Amniotic stem cell (primary cell): ENCODE results near the gene FAAP20.

Experiments
- DNase-seq: peaks from one replicate; lab custom pipeline; 2025; lab: John Stamatoyannopoulos, UW

The FAAP20 gene, protein sequence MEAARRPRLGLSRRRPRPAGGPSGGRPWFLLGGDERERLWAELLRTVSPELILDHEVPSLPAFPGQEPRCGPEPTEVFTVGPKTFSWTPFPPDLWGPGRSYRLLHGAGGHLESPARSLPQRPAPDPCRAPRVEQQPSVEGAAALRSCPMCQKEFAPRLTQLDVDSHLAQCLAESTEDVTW

DNA sequence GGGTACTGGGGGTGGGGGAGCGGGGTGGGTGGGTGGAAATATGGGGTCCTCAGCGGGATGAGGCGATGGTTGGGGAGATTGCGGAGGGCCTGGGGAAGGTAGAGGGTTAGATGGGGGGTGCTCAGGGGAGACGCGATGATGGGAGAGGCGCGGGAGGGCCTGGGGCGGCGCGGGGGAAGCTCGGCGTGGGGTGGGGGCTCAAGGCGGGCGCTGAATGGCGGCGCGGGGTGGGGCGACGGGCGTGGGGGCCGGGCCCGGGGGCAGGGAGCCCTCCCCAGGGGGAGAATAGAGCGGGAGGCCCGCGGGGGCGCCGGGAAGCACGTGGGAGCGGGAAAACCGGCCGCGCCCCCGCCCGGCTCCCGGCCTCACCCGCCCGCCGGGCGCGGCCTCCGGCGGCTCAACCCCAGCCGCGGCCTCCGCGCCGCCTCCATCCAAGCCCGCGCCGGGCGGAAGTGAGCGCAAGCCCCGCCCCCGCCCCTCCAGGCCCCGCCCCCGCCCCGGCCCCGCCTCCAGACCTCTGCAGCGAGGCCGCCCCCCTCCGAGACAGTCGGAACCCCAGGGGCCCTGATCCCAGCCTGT lies at the start of gene FAAP20:
Gene FAAP20, minus strand, starts transcription at position 454 of the 579 bp plus-strand sequence. Its CDS starts 23 bp downstream, at position 431.
- peak; percentile 48 for DNase-seq

DNA sequence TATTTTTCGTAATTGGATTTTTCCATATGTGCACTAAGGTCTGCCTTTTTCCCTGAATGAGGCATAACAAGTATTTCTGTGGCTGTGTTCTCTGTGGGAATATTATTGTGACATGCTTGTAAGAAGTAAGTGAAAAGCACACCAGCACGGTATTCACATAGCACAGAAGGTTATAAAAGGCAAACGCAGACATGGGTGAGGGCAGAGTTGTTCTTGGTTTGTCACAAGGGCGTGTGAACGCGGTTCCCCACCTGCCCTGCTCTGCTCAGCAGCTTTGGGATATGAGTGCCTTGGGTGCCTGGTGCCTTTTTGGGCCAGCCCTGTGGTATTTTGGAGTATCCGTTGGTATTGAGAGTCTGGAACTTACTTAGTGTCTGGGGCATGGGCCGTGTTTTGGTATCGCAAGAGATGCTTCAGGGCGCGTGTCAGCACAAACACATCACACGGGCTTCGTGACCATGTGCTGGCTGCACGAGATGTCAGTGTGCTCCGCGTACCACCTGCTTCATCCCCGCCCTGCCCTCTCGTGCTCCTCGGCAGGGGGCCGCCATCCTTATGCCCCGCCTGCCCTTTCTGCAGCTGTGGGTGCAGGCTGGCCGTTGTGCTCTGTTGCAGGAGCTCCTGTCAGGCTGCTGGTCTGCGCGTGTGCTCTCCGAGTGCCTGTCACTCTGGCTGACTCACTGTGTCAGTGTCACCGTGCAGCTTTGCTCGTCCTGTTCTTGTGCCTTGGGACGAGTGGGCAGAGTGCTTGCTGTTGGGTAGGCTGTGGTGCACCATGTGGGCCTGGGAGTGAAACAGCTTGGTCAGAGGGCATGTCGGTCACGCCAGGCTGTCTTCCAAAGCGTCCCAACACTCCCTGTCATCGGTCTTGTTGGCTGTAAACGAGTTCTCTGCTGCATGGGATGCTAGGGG lies 48.5 kb upstream of the FAAP20 start:
- no peak for DNase-seq

DNA sequence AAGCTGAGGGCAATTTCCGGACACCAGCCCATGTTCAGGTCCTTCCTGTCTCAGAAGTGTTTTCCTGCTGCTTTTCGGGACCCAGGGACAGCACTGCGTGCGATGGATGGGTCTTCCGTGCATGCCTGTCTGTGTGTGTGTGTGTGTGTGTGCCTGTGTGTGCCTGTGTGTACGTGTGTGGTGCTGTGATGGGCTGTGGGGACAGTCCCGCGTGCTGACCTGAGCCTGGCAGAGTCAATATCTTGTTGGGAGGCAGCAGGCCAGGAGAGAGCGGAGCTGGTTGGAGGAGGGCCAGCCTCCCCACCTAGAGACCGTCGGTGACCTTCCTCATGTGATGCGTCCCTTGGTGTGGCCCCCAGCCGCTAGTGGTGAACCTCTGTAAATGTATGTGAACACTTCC lies 47.2 kb upstream of the FAAP20 start:
- no peak for DNase-seq

DNA sequence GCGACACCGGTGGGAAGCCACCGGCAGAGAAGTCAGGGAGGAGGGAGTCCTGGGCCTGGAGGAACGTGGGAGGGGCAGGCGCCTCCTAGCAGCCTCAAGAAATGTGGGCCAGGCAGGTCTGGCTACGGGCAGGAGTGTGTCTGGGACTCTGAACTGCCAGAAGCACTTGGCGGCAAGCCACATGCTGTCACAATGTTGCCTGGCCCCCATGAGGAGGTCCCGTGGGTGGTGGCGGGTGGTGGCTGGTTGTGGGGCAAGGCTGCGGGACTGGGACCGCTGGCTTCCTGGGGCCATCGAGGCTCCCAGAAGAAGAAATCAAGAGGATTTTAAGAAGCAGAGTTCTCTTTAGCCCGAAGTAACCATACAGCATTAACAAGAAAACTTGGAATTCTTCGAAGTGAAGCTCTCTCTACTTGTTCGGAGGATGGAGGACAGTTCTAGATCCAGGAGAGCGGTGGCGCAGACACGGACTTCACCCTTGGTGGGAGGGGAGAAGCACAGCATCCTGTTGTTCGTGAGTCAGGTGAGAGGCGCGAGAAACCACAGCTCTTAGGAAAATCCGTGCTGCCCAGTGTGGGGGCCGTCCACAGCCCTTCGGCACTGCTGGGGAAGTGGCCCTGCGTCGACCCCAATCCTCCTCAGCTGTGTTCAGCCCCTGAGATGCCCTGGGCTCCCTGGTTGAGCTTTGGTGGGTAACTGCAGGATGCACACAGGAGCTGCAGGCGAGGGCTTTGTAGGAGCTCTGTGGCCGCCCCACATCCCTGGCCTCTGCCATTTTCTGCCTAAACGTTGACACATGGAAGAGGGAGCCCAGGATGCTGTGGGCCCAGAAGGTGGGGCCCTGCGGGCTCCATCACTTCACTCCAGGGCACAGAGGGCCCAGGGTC lies 45.9 kb upstream of the FAAP20 start:
- DNase-seq: no peak

DNA sequence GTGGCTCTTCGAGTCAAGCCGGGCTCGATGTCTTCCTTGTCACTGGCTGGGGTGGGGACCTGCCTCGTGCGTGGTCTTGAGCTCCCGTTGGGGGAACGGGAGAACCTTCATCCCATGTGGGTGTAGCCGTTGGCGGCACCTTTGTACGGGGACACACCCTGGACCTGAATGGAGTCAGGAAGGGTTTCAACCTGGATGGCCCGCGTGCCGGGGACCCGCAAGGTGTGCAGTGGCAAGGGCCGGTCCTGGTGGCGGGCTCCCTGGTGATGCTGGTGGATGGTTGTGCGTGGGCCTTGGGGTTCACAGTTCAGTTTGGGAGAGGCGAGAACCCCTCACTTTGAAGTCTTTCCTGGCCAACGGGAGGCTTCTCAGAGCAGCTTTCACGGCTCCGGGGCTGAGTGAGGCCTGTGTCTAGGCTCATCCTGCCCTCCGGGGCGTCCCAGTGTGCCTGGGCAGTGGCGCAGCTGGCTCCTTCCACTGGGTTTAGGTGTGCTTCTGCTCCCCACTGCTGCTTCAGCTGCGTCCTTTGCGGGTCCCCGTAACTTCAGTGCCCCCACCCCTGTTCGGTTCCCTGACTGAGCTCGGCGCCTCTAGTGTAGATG lies 44.9 kb upstream of the FAAP20 start:
- no peak for DNase-seq

DNA sequence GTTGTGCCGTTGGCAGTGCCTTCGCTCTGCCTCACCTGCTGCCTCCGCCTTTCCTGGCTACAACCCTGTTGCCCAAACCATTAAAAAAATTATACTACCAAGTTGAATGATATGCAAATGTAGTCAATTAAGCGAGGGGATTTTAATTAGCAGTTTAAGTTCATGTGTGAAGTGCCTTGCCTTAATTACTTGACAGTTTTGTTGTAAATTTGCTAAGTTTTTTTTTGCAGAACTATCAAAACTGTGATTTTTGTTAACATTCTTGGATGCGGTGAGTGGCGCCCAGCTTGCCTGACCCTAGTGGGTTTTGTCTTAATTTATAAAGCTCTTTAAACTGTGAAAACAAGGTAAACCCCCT lies 44.4 kb upstream of the FAAP20 start:
- DNase-seq: no peak

DNA sequence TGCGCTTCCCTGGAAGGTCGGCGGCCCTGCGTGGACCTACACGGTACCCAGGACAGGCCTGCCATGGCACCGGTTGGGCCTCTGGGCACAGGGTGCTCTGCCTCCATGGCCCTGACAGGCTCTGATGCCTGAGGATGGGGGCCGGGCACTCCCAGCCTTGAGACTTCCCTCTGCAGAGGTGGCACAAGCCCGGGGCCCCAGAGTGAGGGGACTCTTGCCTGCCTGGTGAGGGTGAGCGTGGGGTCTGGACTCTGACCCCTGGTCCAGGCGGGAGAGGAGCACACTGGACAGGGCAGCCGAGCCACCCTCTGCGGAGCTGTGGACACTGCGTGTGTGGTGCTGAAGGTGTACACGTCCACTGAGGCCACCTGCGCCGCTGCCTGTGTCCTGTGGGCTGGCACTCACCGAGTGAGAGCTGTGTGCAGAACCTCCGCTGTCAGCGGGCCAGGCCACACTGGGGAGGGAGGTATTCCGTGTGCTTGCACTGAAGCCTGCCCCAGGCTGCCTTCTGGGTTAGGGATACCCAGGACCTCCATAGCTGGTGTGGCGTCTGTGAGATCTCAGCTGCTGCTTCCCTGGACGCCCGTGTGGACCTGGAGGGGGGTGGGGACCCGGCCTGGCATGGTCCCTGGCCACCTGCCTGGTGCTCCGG lies 43.9 kb upstream of the FAAP20 start:
- DNase-seq: no peak

DNA sequence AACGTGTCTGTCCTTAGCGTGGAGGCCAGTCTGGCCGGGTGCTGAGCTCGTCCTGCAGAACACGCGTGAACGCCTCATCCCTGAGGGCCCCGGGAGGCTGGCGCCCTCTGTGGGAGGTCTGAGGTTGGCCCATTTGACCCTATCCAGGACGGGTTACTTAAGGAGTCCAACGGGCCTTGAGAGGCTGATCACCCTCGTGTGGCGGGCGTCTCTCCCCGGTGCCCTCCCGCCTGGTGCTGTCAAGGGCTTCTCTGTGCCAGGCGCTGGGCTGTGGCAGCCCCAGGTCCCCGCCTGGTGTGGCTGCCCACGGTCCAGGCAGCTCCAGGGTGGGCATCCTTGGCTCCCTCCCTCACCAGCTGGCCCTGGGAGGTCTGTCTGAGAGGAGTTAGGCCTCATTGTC lies 43.2 kb upstream of the FAAP20 start:
- no peak for DNase-seq

DNA sequence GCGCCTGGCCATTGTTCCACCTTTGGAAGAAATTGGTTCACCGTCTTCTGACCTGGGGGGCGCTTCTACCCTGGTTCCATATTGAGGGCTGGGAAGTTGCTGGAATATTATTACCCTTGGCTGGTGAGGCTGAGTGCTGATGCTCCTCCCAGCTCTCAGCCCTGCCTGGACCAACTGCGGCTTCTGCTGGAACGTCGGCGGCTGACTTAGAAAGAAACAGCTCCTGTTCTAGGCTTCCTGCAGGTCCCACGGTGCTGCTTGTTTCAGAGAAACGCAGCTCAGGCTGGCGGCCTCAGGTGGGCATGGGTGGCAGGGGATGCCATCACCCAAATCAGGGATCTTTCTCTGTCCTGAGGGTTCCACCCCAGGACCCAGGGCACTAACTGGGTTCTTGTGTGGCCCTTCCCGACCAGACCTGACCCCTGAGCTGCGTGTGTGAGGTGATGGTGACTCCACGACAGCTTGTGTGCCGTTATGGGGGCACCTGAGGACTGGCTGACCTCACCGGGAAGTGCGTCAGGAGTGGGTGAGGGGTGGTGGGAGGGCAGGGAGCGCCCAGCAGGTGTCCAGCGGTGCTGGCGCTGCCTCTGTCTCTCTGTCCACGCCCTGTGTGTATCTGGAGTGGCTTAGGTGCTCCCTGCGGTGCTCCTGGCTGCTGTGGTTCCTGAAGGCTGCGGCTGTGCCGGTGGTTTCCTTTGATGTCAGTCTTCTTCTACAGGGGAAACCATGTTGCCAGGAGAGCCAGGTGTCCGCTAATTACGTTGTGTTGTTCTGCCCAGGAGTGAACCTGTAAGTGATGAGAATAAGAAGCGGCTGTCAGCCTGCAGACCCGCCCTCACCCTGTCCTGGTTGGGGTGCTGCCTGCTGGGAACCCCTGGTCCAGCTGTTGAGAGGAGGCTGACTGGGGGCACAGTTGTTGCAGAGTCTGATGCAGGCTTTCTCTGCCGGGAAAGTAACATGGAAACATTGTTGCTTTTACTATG lies 42.4 kb upstream of the FAAP20 start:
- no peak for DNase-seq

DNA sequence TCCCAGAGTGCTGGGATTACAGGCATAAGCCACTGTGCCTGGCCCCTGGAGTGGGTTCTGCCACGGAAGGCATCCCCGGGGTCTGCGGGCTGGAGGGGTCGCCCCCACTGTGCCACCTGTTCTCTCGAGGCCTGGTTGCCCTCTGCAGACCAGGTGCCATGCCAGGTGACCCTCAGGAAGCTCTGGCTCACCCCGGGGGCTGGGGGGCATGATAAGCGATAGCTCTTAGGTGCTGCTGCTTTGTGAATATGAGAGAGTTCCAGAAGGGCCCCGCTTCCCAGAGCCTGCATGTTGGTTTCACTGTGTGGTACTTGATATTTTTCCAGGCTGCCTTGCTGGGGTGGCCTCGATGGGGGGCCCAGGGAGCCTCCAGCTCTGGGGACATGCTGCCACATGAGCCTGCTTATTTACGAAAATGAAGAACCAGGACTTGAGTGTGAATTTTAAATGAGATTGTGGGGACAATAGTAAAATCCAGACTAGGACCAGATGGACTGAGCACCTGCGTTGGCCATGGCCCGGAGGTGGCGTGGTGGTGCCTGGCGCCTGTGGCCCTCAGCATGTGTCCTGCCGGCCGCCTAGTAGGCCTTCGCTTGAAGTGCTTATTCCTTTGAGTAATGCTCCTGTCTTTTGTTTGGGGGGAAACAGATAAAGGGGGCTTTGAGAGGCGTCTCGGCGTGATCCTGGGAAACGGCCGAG lies 40.9 kb upstream of the FAAP20 start:
- no peak for DNase-seq

DNA sequence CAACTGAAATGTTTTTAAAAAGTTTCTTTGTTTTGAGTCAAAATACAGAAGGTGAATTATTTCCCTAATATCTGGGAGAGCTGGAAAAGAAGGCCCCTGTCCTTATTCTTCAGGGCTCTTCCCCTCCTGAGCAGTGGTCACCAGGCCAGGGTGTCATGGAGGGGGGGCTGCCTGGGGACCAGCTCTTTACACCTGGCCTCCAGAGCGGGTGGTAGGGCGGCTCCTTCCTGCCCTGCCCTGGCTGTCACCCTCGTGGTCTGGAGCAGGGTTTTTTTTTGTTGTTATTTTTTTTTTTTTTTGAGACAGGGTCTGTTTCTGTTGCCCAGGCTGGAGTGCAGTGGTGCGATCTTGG lies 40.2 kb upstream of the FAAP20 start:
- no peak for DNase-seq

DNA sequence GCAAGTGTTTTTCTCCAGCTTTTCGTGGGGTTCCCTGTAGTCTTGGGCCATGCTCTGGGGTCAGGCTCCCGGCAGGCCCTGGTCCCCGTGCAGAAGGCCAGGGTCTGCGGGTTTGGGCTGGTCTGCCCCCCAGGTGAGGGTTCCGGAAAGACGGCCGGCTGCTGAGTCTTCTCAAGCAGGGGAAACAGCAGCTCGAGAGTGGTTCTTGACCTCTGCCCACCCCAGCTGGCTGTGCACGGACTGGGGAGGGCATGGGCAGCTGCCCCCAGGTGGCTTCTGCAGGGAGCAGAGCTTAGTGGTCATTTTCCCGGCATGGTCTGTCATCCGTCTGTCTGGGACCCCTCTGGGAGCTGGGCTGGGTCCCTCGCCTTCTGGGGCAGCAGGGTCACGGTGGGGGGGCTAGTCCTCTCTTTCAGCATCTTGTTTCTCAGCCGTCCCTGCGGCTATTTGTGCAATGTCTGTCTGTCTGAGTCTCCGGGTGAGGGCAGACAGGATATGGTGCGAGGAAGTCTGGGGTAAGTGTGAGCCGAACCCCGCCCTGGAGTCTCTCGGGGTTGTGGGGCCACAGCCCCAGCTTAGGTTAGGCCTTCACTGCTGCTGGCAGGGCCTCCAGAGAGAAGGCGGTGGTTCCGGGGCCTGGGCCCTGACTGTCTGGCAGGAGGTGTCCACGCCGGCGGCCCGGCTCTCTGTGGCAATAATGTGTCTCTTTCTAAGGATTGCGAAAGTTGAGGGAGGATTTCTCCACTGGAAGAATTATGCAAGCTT lies 39.6 kb upstream of the FAAP20 start:
- peak; percentile 35 for DNase-seq

DNA sequence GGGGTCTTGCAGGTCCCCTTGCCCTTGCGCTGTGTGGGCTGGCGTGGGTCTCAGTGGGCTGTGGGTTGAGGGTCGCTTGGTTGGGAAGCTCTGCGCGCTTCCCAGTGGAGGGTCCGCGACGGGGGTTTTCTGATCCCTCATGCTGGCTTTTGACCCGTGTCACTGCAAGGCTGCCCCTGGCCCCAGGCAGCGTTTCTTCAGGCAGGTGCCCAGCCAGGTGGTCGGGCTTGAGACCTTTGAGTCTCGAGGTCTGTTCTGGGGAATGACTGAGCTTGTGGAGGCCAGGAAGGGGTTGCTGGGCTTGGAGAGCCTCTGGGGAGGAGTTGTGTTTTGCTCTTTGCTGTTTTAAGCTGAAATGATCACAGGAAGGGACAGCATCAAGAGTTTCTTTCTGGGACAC lies 38.9 kb upstream of the FAAP20 start:
- no peak for DNase-seq

DNA sequence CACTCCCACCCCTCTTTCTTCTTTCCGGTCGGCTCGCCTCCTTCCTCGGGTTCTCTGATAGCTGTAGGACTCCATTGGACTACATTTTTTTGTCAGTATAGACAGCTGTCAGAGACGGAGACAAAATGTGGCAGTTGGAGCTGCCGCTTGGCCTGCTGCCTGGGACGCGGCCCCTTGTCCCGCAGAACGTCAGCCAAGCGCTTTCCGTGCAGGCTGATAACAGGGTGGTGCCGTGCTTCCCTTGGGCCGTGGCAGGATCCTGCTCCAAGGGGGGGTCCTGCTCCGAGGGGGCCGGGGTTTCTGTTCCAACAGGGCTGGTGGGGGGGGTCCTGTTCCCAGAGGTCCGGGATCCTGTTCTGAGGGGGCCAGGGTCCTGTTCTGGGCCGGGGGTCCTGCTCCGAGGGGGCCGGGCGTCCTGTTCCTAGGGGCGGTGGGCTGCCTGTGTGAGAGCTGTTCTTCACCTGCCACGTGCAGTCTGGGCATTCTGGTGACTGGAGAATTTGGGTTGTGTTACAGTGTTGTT lies 38.4 kb upstream of the FAAP20 start:
- no peak for DNase-seq

DNA sequence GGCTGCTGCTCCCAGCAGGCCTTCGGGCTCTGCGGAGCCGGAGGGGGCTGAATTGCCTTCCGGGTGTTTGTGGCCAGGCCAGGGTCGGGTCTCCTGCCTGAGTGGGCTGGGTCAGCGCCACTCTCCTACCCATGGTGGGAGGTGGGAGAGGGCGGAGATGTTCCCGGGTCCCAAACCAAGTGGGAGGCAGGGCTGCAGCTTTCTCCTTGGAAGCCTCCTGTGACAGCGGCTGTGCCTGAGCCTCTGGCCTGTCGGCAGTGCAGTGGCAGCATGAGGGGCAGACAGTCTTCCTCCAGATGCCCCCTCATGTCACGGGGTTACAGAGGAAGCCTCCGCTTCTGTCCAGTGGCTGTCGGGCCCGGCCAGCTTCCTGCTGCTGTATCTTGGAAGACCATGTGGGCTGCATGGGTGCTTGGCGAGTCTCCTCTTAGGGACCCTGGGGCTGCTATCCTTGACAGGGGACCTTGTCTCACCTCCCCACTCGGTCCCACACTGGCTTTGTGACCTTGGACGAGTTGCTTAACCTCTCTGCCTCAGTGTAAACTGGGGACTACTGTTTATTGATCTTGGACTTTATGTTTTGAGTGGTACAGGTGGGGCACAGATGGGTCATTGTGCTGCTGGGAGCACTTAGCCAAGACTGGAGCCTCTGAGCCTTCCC lies 37.8 kb upstream of the FAAP20 start:
- DNase-seq: no peak

DNA sequence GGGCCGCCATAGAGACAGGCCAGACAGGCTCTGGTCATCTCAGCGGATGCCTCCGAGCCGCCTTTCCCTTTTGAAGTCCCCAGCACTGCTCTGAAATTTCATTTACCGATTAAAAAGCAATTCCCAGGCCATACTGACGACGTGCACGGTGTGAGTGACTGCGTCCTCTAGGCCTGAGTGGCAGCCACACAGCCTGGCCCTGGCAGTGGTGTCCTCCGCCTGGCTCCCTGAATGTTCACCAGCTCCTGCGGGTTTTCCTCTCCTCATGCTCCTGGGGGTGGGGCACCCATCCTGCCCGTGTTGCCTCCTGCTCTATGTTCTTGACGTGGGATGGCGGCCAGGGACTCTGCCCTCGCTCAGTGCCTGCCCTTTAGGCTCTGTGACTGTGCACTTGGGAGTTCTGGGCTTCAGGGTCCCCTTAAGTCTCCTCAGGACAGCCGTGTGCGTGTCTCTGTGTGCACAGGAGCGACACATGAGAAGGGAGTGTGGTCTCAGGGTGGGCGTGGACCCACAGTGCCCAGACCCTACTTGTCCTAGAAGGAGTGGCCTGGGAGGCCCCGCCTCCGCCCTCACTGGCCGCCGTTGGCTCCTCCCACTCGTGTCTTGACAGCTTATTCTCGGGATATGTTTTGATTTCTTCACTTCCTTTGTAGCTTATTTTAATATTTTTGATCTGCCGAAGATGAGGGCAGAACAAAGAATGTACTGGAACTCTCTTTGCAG lies 37.1 kb upstream of the FAAP20 start:
- no peak for DNase-seq

DNA sequence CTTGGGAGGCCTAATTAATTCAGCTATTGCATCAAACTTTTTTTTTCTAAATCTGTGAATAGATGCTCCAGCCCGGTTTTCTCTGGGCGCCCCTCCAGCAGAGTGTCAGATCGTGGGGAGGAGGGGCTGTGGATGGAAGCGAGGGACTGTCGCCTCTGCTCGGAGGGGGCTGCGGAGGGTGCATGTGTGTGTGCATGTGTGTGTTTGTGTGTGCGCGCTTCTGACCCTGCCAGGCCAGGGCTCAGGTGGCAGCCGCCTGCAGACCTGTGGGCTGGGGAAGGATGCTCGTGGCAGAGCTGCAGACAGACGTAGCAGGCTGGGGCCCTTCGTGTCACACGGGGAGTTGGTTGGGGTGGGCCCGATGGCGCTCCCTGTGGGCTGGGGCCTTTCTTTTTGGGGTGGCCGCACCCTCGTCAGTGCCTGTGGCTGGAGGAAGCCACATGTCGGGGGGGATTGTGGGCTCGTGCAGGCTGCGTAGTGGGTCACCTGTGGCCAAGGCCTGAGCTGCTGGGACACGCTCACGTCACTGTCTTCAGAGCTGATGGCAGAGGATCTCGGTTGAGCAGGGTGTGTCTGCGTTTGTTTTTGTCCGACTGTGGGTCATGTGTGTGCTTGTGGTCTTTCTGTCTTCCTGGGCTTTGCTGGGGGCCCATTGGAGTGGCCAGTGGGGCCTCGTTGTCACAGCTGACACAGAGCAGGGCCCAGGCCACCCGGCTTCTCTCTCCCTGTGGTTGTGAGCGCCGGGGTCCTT lies 36.4 kb upstream of the FAAP20 start:
- DNase-seq: no peak
